Activated T-helper 1 cell treated with anti-CD3 and anti-CD28 coated beads, Interleukin-12 subunit alpha, Interleukin-12 subunit beta, Interleukin-2, Interleukin-4 antibody, amounts not matched to agents 30 ng/mL and 10 ng/mL and 1 ng/mL, durations not matched to agents 14 hours and 24 hours and 36 hours (primary cell): ENCODE results near the gene SLC13A3. TPM values are rescaled to one million over a fixed set of nuclear protein-coding genes. Genes with fewer than 3 reads are reported as not detected.

ENCODE experiments used
- DNase-seq: peaks from one replicate; pipeline ENCODE4 v3.0.0; 2021; ENCODE audit warnings: low spot score
- H3K27ac Mint-ChIP-seq: one replicate; pipeline ENCODE4 v1.8.0; 2021; ENCODE audit warnings: mild to moderate bottlenecking, mixed read lengths
- H3K27me3 Mint-ChIP-seq: one replicate; pipeline ENCODE4 v1.8.0; 2022; ENCODE audit warnings: mild to moderate bottlenecking, moderate library complexity, mixed read lengths; ENCODE audit not compliant: insufficient read depth
- H3K36me3 Mint-ChIP-seq: one replicate; pipeline ENCODE4 v1.8.0; 2021; ENCODE audit warnings: low read depth, mixed read lengths
- H3K4me1 Mint-ChIP-seq: one replicate; pipeline ENCODE4 v1.8.0; 2021; ENCODE audit warnings: low read depth, mixed read lengths
- H3K4me3 Mint-ChIP-seq: one replicate; pipeline ENCODE4 v1.8.0; 2021; ENCODE audit warnings: mild to moderate bottlenecking, moderate library complexity, mixed read lengths
- H3K9me3 Mint-ChIP-seq: one replicate; pipeline ENCODE4 v1.8.0; 2021; ENCODE audit warnings: mixed read lengths
- intact Hi-C: fragments of 100-400 bp; cut with micrococcal nuclease; formaldehyde crosslinking; loops from one replicate; pipeline ENCODE4 v1.15.1; 2024
- total RNA-seq: library from RNA; stranded (reverse); gene quantifications from 2 replicates; pipeline ENCODE4 v1.2.3, GENCODE V29; 2022

SLC13A3 gene
- total RNA-seq, 1 donor from 2014 or later = not detected

DNA sequence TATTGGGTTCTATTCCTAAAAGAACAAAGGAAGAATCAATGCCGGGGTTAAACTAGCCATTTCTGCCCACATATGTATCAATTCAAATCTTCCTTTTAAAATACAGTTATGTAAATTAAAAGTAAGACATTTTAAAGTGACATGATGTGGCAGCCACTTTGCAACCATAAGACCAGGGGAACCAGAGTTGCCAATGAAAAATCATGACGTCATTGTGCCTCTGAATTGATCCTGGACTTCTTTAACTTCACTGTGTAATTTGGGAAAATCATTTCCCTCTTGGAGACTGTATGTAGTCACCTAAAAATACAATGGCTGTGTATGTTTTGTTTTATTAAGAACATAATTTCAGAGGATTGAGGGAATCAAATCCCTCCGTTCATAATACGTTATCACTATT, 42.2 kb downstream of the SLC13A3 start:
- Mint-ChIP-seq H3K27ac (no peak overlapping the region), H3K9me3 (no peaks in the 10 kb centered on the region), H3K4me1 (peaks cover 3% of the 10 kb centered on the region), H3K4me3 (no peak overlapping the region), H3K36me3 (no peaks in the 10 kb centered on the region), H3K27me3 (peaks cover 15% of the 10 kb centered on the region)
- intact Hi-C loops = no loop called here
- no peak for DNase-seq

DNA sequence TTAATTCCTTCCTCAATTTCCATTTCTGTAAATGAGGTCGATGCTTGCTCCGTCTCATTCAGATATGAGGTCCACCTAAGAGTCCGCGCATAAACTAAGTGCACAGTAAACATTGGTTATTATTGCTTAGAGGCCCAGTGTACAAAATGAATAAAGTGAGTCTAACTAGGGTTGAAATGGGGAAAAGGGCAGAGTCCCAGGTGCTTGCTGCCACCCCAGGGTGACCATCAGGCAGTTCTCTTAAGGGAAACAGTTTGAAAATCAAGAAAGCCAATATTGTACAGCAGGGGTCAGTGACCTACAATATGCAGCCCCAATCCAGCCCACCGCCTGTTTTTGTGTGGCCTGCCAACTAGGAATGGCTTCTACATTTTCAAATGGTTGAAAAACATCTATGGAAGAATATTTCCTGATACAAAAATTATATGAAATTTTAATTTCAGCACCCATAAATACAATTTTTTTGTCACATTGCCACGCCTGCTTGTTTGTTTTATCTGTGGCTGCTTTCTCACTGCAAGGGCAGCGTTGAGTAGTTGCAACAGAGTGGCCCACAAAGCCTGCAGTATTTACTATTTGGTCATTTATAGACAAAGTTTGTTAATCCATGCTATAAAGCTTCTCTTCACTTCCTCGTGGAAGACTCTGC, 43.3 kb downstream of the SLC13A3 start:
- Mint-ChIP-seq H3K4me1 (peaks cover 7% of the 10 kb centered on the region), H3K27me3 (peaks cover 11% of the 10 kb centered on the region), H3K9me3 (no peaks in the 10 kb centered on the region), H3K36me3 (no peaks in the 10 kb centered on the region), H3K4me3 (no peak overlapping the region), H3K27ac (no peak overlapping the region)
- no peak for DNase-seq
- intact Hi-C loops = no loop called here

DNA sequence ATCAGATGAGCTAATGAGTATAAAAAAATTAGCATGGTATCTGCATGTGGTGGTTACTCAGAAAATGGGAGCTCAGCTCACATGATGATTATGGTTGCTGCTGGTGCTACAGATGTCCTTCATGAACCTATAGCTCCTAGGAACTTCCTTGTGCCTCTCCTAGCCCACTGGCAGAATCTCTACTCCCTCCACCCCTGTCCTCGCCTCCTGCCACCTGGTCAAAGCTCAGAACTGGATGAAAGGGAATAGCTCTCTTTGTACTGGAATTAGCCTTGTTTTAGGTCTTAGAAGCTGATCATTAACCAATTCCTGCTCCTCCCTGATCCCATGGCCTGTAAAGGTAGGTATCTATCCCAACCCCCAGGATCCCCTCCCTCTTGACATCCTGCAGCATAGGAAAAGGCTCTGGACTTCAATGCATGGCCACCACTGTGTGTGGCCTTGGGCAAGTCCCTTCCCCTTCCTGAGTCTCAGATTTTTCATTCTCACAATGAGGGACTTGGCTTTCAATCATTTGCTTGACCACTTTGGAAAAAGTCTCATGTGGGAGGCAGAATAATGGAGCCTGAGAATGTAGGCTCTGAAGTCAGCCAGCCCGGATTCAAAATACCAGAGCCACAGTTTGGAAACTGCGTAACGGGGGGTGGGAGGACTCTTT, 43.9 kb downstream of the SLC13A3 start:
- H3K4me1 Mint-ChIP-seq = peaks cover 7% of the 10 kb centered on the region
- H3K27me3 Mint-ChIP-seq = peaks cover 11% of the 10 kb centered on the region
- H3K27ac Mint-ChIP-seq = no peak overlapping the region
- H3K36me3 Mint-ChIP-seq = no peaks in the 10 kb centered on the region
- intact Hi-C loops = no loop called here
- H3K4me3 Mint-ChIP-seq = no peak overlapping the region
- DNase-seq = no peak
- no peaks in the 10 kb centered on the region for H3K9me3 Mint-ChIP-seq

DNA sequence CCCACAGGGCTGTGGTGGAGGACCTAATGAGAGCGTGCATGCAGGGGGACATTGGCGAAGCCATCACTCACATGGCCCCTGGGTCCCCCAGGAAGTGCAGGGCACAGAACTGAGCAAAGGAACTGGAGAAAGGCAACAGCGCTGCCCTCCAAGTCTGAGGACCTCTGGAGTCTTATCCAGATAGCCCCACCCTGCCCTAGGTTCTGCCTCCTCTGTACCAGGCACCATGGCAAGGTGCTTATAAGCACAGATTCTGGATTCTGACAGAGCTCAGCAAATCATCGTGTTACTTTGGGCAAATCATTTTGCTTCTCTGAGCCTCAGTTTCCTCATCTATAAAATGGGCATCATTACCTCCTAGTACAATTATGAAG, 44.5 kb downstream of the SLC13A3 start:
- DNase-seq = no peak
- Mint-ChIP-seq H3K36me3 (no peaks in the 10 kb centered on the region), H3K9me3 (no peaks in the 10 kb centered on the region), H3K27me3 (peaks cover 8% of the 10 kb centered on the region), H3K4me3 (no peak overlapping the region), H3K27ac (no peak overlapping the region), H3K4me1 (peaks cover 9% of the 10 kb centered on the region)
- intact Hi-C loops = no loop called here

DNA sequence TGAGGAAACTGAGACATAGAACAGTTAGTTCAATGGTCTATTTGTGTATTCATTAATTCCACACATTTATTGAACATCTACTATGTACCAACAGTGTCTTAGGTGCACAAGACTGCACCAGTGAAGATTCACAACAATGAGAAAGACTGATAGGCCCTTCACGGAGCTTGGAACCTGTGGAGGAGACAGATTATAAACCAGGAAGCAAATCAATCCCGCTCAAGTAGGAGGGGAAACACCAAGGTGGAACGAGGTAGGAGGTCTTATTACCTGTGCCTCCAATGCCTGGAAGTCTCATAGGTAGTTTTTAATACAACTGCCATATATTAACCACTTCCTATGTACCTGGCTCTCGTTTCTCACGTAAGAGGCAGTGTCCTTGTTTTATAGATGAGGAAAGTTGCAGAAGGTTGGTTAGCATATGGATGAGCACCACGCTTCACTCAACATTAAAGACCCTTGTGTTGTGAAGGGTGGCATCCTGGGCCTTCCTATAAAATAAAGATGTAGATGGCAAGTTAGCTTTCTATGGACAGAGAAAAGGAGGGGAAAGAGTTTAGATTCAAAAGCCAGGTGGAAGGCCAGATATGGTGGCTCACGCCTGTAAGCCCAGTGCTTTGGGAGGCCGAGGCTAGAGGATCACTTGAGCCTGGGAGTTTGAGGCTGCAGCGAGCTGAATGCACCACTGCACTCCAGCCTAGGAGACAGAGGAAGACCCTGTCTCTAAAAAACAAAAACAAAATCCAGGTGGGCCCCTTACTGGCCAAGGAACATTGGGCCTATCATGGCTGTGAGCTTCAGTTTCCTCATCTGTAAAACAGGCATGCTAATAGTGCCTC, 45.1 kb downstream of the SLC13A3 start:
- H3K36me3 Mint-ChIP-seq = no peaks in the 10 kb centered on the region
- no peak overlapping the region for H3K4me3 Mint-ChIP-seq
- intact Hi-C loops = no loop called here
- no peaks in the 10 kb centered on the region for H3K9me3 Mint-ChIP-seq
- no peak overlapping the region for H3K27ac Mint-ChIP-seq
- peaks cover 4% of the 10 kb centered on the region for H3K27me3 Mint-ChIP-seq
- DNase-seq = no peak
- peaks cover 15% of the 10 kb centered on the region for H3K4me1 Mint-ChIP-seq

GRCh38 chr20:46605181-46605580, 46.1 kb downstream of the SLC13A3 start:
- intact Hi-C loops = no loop called here
- H3K27me3 Mint-ChIP-seq = peaks cover 3% of the 10 kb centered on the region
- H3K4me3 Mint-ChIP-seq = no peak overlapping the region
- H3K36me3 Mint-ChIP-seq = no peaks in the 10 kb centered on the region
- no peak for DNase-seq
- H3K4me1 Mint-ChIP-seq = peaks cover 22% of the 10 kb centered on the region
- no peaks in the 10 kb centered on the region for H3K9me3 Mint-ChIP-seq
- H3K27ac Mint-ChIP-seq = no peak overlapping the region

DNA sequence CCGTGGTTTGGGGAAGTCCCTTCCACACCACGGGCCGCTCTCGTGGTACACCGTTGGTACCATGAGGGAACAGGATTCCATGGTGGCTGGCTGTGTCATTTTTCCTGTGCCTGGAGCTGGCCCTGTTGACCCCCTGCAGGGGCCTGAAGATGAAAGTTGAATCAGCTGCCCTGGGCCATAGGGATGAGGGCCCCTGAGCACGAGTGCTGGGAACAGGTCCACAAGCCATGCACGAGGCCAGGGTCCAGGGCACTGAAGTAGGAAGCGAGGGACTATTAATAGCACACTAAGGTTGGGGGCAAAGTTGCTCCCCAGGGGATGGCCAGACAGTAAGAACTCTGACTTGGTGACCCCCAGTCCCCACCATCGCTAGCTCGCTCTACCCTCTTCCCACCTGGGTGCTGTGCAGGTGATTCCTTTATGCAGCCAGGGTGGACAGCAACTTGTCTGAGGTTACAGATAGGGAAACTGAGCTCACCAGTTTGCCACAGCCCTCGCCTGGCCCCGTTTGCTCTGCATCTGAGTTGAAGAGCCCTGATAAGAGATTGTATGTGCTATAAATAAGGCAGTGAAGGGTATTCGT, 46.6 kb downstream of the SLC13A3 start:
- H3K36me3 Mint-ChIP-seq = no peaks in the 10 kb centered on the region
- peaks cover 3% of the 10 kb centered on the region for H3K27me3 Mint-ChIP-seq
- intact Hi-C loops = no loop called here
- H3K27ac Mint-ChIP-seq = no peak overlapping the region
- DNase-seq = no peak
- no peak overlapping the region for H3K4me3 Mint-ChIP-seq
- H3K9me3 Mint-ChIP-seq = no peaks in the 10 kb centered on the region
- peaks cover 22% of the 10 kb centered on the region for H3K4me1 Mint-ChIP-seq

GRCh38 chr20:46602429-46602828, 48.8 kb downstream of the SLC13A3 start:
- Mint-ChIP-seq H3K27me3 (peaks cover 5% of the 10 kb centered on the region), H3K9me3 (no peaks in the 10 kb centered on the region), H3K4me1 (peaks cover 22% of the 10 kb centered on the region), H3K27ac (no peak overlapping the region), H3K36me3 (no peaks in the 10 kb centered on the region), H3K4me3 (no peak overlapping the region)
- intact Hi-C loops = no loop called here
- no peak for DNase-seq

DNA sequence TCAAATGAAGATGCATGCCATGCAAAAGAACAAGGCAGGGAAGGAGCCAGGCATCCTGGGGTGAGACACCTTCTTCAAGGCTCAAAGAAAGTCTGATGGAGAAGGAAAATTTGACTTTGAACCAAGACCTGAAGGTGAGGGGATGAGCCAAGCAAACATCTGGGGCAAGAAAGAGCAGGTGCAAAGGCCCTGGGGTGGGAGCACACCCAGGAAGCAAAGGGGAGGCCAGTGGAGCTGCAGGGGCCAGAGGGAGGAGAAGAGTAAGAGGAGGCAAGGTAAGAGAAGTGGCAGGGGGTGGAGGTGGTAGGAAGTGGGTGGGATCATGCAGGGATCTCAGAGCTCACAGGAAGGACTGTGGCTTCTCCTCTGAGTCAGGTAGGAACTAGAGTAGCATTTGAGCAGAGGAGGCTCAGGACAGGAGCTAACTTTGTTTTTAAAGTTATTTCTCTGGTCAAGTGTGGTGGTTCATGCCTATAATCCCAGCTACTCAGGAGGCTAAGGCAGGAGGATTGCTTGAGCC, 49.6 kb downstream of the SLC13A3 start:
- Mint-ChIP-seq H3K9me3 (no peaks in the 10 kb centered on the region), H3K36me3 (no peaks in the 10 kb centered on the region)
- intact Hi-C loops = no loop called here

GRCh38 chr20:46600286-46600752, 50.9 kb downstream of the SLC13A3 start:
- Mint-ChIP-seq H3K9me3 (no peaks in the 10 kb centered on the region), H3K27me3 (peaks cover 10% of the 10 kb centered on the region), H3K27ac (no peak overlapping the region), H3K4me1 (peaks cover 22% of the 10 kb centered on the region), H3K36me3 (no peaks in the 10 kb centered on the region), H3K4me3 (no peak overlapping the region)
- no peak for DNase-seq
- intact Hi-C loops = no loop called here

More for the DNA sequence above, 49.6 kb downstream of the SLC13A3 start:
- Mint-ChIP-seq H3K4me3 (no peak overlapping the region), H3K27me3 (peaks cover 5% of the 10 kb centered on the region), H3K27ac (no peak overlapping the region), H3K4me1 (peaks cover 22% of the 10 kb centered on the region)
- no peak for DNase-seq

DNA sequence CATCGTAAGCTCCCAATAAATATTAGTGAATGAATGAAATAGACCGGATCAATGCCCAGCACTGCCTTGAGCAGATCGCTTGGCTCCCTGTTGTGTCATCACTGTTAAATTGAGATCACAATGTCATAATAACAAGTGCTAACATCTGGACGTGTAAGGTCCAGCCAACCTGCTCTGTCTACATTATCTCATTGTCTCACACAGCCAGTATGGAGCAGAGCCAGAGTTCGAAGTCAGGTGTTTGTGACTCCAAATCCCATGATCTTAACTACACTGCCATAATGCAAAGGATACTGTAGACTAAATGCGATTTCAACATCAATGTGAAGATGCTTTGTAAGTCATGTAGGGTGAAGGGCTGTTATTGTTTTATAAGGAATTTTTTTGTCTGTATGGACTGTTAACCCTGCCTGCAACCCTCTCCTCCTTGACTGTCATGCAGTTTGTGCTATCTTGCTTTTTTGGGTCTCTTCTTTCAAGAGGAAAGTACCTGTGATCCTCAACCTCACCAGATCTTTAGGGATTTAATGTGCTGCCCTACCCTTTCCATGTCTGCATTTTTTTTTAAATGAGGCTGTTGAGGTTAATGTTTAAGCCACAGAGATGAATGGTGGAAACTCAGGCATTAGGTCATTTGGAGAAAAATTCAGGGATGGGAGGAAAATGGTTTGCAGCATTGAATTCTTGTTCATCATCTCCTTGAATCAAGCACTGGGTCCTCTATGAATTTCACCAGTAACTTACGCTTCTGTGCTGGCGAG, 51.9 kb downstream of the SLC13A3 start:
- H3K4me1 Mint-ChIP-seq = peaks cover 22% of the 10 kb centered on the region
- intact Hi-C loops = no loop called here
- no peaks in the 10 kb centered on the region for H3K9me3 Mint-ChIP-seq
- H3K4me3 Mint-ChIP-seq = no peak overlapping the region
- H3K27ac Mint-ChIP-seq = no peak overlapping the region
- no peaks in the 10 kb centered on the region for H3K36me3 Mint-ChIP-seq
- DNase-seq = no peak
- H3K27me3 Mint-ChIP-seq = peaks cover 15% of the 10 kb centered on the region

GRCh38 chr20:46595933-46596332, 55.3 kb downstream of the SLC13A3 start:
- DNase-seq = no peak
- Mint-ChIP-seq H3K4me3 (no peak overlapping the region), H3K27me3 (peaks cover 22% of the 10 kb centered on the region), H3K4me1 (peaks cover 6% of the 10 kb centered on the region), H3K36me3 (no peaks in the 10 kb centered on the region), H3K9me3 (peaks cover 4% of the 10 kb centered on the region), H3K27ac (no peak overlapping the region)
- intact Hi-C loops = no loop called here
